ENCODE measurements around the gene NUPR1.

DNA sequence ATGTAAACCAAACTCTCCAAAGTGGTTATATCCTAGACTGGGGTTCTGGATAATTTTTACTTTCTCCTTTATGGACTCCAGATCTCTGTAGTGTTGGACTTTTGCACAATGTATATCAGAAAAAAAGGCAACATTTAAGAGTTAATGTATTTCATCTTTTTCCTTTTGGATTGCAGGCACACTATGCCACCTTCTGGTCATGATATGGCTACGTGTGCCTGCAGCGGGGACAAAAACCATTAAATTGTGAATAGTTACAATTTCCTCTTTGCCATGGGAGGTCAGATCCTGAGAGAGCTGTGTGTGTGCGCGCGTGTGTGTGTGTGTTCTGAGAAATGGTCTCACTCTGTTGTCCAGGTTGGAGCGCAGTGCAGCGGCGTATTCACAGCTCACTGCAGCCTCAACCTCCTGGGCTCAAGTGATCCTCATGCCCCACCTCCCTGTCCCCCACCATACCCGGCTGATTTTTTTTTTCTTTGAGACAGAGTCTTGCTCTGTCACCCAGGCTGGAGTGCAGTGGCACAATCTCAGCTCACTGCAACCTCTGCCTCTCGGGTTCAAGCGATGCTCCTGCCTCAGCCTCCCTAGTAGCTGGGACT, 10.6 kb upstream of the NUPR1 start:
- TF ChIP-seq ZNF274 (IDR thresholded peaks at IDR 0.05; ENCODE audit: low read depth, low read length) (no peak), YY1 (IDR thresholded peaks at IDR 0.05; ENCODE audit: insufficient read depth, insufficient read length) (no peak)

Data from NT2/D1 (cell line).